Pulmonary artery endothelial cell (primary cell): ENCODE data around the gene ITGA7. TPM values are rescaled to one million over a fixed set of nuclear protein-coding genes. Genes with fewer than 3 reads are reported as not detected.

Source experiments
- DNase-seq: peaks from one replicate; pipeline ENCODE4 v3.0.0-alpha.2; 2011; ENCODE audit warnings: low read depth, low spot score
- total RNA-seq: library from RNA; depleted of rRNA; stranded (reverse); fragments of >200 nt; gene quantifications from 2 replicates; pipeline ENCODE4 v1.2.3, GENCODE V29; 2014

The ITGA7 gene
- total RNA-seq, 1 donor from 2014 or later, result 0.20 TPM

DNA sequence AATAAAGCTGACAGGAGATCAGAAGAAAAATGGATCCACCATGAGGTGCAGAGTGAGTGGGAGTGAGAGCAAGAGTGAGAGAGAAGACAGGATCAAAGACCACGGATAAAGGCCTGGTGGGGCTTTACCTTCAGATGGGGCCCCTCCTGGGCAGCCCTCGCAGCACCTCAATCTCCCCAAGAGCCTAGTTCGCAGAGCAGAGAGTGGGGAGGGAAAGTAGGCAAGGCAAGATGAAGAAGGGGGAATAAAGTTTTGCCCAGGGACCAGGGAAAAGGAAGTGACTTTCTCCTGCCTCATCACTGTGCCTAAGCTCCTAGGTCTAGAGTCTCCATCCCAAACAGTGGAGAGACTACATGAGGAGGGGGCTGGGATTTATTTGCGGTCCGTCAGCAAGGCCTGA is 60.7 kb downstream of the ITGA7 start:
- no peak for DNase-seq

DNA sequence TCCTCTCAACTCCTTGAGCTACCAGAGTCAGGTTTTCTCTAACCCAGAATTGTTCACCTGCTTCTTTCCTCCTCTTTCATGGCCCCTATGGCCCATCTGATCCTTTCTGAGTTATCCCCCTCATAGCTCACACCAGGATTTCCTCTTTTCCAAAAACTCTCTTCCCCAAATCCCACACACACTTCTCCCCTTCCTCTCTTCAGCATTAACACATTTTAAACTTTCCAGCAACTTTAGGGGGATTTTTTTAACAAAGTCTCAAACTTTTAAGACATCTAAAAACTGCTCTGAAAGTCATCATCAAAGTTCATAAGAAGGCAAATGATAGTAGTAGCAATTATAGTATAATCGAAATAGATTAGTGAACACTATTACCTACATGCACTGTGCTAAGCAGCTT is 63.1 kb downstream of the ITGA7 start:
- no peak for DNase-seq

DNA sequence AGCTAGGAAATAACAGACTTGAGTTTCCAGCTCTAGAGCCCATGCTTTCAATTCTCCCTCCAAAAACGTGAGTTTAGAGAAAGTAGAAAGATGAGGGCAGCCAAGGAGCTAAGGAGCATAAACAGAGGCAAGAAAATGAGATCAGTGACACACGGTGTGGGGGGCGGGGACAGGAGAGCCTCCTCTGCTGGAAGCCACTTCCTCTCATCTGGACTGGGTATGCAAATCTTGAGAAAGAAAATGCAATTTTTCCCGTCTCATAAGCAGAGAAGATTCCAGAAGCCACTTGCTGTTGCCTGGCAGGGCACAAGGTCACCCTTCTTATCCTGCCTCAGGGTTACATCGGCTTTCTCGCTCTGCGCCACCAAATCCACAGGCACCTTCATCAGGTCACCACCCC is 65.0 kb downstream of the ITGA7 start:
- DNase-seq, result no peak

DNA sequence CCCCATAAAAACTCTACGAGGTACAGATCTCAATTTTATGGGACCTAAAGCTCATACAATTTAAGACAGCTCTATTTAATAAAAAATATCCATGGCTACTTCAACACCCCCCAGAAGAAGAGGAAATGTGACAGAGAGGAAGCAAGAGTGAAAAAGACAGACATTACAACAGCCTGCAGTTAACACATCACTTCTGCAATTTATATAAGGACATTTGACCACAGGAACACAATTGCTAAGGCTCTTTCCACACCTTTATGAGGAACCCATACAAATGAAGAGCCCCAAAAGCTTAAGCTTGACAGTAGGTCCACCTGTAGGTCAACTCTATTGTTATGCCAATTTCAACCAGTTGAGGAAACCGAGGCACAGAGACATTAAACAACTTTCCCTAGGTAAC is 65.4 kb downstream of the ITGA7 start:
- DNase-seq, result no peak

DNA sequence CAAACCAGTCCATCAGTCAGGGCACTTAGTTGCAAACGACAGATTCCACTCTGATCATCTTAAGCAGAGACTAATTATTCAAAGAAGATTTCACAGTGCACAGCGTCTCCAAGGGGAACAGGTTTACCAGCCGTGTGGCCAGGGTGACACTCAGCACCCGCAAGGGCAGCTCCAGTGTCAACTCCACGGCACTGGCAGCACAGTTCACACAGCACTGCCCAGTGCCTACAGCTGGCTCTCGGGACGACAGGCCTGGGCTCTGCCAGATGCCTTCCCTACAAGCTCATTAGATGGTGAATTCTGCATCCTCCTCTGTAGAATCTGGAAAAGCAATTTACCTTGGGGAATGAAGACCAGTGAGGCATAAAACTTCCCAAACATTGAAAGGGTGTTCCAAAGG is 66.1 kb downstream of the ITGA7 start:
- DNase-seq, result no peak

DNA sequence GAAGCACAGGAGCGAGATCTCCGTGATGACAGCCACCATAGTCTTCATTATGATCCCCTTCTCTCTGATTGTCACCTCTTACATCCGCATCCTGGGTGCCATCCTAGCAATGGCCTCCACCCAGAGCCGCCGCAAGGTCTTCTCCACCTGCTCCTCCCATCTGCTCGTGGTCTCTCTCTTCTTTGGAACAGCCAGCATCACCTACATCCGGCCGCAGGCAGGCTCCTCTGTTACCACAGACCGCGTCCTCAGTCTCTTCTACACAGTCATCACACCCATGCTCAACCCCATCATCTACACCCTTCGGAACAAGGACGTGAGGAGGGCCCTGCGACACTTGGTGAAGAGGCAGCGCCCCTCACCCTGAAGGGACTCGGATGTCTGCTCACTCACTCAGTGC is 70.2 kb downstream of the ITGA7 start:
- no peak for DNase-seq

DNA sequence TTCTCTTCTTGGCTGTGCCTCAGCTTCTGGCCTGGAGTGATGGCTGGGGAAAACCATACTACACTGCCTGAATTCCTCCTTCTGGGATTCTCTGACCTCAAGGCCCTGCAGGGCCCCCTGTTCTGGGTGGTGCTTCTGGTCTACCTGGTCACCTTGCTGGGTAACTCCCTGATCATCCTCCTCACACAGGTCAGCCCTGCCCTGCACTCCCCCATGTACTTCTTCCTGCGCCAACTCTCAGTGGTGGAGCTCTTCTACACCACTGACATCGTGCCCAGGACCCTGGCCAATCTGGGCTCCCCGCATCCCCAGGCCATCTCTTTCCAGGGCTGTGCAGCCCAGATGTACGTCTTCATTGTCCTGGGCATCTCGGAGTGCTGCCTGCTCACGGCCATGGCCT is 70.9 kb downstream of the ITGA7 start, which contains the start of gene OR10P1:
TSS of gene OR10P1 (plus strand) at position 40 of the 400 bp plus-strand sequence. CDS start at position 40, 0 bp downstream.
- DNase-seq, result no peak

DNA sequence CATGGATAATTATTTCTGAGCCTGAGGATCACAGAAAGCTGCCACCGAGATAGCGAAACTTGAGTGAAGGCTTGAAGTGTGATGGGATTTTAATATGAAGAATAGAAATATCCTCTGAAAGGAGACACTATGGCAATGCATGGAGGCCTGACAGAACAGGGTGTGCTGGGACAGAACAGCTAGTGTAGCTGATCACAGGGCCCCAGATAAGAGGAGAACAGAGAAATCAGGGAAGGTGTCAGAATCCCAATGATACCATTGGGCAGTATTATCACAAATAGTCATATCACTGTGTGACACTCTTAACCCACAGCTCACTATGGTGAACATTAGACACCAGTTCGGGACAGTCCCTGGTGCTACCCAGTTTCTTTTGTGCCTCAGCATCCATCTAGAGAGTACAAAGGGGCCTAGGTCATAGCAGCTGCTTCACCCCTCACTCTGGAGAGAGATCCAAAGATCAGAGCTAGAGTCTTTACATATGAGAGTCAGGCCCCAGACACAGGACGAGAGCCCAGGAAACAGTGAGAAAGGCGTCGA is 71.5 kb downstream of the ITGA7 start:
- DNase-seq, result no peak

Other genes starting within 250 kb of the ITGA7 start
- gene OR6C70, start 237.8 kb downstream of the ITGA7 start, total RNA-seq, result not detected in 2 replicates
- gene OR6C68, start 215.5 kb downstream of the ITGA7 start, total RNA-seq, result not detected in 2 replicates
- gene OR6C4, start 158.3 kb downstream of the ITGA7 start, total RNA-seq, result not detected in 2 replicates
- gene OR2AP1, start 135.4 kb downstream of the ITGA7 start, total RNA-seq, result not detected in 2 replicates
- gene OR10P1, start 71.0 kb downstream of the ITGA7 start, total RNA-seq, result not detected in 2 replicates
- 53.6 and 62.4 TPM in 2 replicates for gene BLOC1S1, start 8.1 kb upstream of the ITGA7 start, total RNA-seq
- gene RDH5, start 12.5 kb upstream of the ITGA7 start, total RNA-seq, result 0.63 and 0.79 TPM in 2 replicates
- gene CD63, start 21.1 kb upstream of the ITGA7 start, total RNA-seq, result 1,224 and 1,479 TPM in 2 replicates
- 3.6 and 5.1 TPM in 2 replicates for gene GDF11, start 35.2 kb upstream of the ITGA7 start, total RNA-seq
- 110 and 137 TPM in 2 replicates for gene SARNP, start 109.8 kb upstream of the ITGA7 start, total RNA-seq
- 30.9 and 38.2 TPM in 2 replicates for gene ORMDL2, start 110.1 kb upstream of the ITGA7 start, total RNA-seq
- gene DNAJC14, start 121.7 kb upstream of the ITGA7 start, total RNA-seq, result 64.8 and 75.2 TPM in 2 replicates
- 0.42 and 0.46 TPM in 2 replicates for gene MMP19, start 135.0 kb upstream of the ITGA7 start, total RNA-seq
- gene PYM1, start 220.0 kb upstream of the ITGA7 start, total RNA-seq, result 25.1 and 32.0 TPM in 2 replicates
- gene DGKA, start 223.3 kb upstream of the ITGA7 start, total RNA-seq, result 32.3 and 36.0 TPM in 2 replicates